NCI-H2196 treated with DMSO at 0.1 percent for 48 hours (cell line): ENCODE data around the gene TRPM3.

Source experiments
- DNase-seq: peaks from one replicate; lab custom pipeline; 2025; ENCODE audit not compliant: unreplicated experiment; lab: John Stamatoyannopoulos, UW

Gene TRPM3

DNA sequence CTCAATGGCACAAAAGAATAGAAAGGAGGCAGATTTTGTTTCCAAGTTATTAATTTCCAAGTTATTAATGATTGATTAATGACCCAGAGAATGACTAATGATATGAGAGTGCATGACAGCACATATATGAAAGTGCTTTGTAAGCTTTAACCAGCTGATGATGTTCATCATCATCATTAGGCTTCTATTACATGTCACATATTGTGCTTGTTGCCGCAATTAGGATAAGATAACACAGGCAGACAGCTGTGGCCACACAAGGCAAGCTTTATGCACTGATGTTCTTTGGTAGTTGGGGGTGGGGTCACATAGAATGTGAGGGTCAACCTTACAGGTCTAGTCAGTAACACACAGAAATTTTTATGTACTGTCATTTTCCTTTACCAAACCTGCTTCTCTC is 219.7 kb downstream of the TRPM3 start:
- DNase-seq: no peak

DNA sequence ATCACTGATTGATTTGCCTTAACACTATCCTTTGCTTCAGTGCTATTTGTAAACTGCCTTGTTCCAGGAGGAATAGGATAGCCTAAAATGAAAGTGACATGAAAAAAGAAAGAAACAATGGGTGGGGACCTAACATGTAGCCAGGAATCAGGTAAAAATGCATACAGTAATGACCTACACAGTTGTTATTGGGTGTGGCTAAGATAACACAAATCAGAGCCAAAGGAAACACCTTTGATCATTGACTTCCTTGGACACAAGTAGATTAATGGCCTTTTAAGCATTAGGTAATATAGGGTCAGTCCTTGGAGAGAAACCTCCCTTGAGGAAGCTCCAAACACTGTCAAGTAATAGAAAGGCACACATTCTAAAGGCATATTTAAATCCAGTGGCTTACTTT is 220.4 kb downstream of the TRPM3 start:
- no peak for DNase-seq

DNA sequence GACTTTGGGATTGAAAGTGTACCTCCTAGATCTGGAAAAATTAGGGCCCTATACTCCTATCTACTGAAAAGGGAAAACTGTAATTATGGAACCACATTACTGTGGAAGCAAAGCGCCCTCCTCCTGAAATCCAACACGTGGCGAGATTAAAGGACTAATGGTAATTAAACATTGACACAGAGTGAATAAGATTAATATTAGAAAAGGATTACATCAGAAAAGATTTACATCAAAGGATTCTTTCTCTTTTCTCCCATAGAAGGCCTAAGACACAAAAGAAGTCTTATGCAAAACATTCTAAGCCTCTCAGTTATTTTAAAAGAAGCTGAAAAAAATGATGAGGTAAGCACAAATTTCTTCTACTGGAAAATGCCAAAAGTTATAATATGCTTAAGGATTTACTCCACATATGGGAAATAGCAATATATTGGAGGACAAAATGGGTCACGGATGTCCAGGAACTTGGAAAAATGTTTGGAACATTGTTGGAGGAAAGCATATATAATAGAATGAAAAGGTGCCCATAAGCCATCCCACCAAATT is 227.8 kb downstream of the TRPM3 start:
- DNase-seq: no peak

GRCh38 chr9:70888471-70888870 is 232.9 kb downstream of the TRPM3 start:
- no peak for DNase-seq

GRCh38 chr9:70887826-70888225 is 233.6 kb downstream of the TRPM3 start:
- no peak for DNase-seq

GRCh38 chr9:70883963-70884793 is 237.2 kb downstream of the TRPM3 start:
- no peak for DNase-seq

- no peak for DNase-seq
Observed at GRCh38 chr9:70883056-70883455, 238.4 kb downstream of the TRPM3 start.

DNA sequence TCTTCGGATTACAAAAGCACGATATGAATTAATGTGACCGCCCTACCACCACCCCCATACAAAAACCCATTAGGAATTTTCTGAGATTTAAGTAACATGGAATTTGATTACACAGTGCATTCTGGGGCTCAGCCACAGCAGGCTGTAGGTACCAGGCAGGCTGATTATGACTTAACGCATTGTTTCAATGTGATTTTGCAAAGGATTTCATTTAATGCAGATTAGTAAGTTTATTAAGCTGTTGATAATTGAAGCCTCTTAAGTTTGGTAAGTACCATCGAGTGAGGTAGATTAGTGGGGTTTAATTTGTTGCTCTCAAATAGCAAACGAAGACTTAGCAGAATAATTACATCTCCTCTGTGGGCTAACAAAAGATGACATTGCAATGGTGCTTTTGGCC is 240.1 kb downstream of the TRPM3 start:
- no peak for DNase-seq

DNA sequence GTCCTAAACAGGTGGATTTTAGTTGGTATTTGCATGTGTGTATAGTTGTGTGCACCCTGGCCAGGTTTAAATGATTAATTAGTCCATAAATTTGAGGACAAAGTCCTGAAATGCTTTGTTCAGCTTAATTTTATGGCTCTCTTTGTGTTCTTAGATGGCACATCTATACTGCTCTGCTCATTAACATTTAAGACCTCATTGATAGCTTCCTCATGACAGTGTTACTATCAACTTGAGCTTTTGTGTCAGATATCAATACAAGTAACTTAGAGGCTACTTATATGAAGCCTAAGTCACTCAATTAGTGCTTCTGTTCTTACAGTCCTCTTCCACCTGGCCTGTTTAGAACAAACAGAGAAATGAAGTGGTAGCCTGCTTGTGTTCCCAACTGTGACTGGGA is 240.9 kb downstream of the TRPM3 start:
- no peak for DNase-seq

DNA sequence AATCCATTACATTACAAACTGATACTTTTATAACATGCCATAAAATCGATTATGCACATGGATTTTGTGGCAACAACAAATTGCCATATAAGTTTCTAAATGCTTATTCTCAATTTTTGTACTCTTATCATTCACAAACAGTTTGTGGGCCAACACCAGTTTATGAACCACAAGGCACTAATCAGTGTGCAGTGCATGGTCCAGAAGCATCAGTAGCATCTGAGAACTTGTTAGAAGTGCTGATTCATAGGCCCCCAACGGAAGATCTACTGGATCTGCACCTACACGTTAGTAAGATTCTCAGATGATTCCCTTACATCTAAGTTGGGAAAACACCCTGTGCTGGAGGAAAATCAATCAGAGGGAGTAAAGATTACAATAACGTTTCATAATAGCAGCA is 242.8 kb downstream of the TRPM3 start:
- no peak for DNase-seq

DNA sequence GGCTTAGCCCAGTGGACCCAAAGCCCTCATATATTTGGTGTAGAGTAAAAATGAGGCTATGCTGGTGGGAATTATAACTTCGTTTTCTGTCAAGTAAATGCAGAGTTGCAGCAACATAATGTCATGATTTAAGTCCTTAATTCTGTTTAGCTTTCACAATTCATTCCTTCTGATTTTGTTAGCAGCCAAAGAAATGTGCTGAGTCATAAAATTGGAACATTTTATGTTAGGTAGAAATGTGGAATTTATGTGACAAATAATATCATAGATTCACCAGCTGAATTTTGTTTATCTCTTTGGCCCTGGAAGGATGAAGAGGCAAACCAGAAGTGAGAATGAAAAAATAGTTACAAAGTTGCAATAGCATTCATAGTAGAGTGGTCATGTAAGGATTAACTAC is 247.0 kb downstream of the TRPM3 start:
- no peak for DNase-seq

- no peak for DNase-seq
Observed at GRCh38 chr9:70873506-70873905, 247.9 kb downstream of the TRPM3 start.

- no peak for DNase-seq
Observed at GRCh38 chr9:70868661-70869652, 252.5 kb downstream of the TRPM3 start.

- DNase-seq: no peak
Observed at GRCh38 chr9:70868041-70868440, 253.4 kb downstream of the TRPM3 start.

GRCh38 chr9:70865471-70865870 is 255.9 kb downstream of the TRPM3 start:
- no peak for DNase-seq

GRCh38 chr9:70861797-70862196 is 259.6 kb downstream of the TRPM3 start:
- DNase-seq: no peak

- no peak for DNase-seq
Observed at GRCh38 chr9:70861376-70861775, 260.0 kb downstream of the TRPM3 start.

DNA sequence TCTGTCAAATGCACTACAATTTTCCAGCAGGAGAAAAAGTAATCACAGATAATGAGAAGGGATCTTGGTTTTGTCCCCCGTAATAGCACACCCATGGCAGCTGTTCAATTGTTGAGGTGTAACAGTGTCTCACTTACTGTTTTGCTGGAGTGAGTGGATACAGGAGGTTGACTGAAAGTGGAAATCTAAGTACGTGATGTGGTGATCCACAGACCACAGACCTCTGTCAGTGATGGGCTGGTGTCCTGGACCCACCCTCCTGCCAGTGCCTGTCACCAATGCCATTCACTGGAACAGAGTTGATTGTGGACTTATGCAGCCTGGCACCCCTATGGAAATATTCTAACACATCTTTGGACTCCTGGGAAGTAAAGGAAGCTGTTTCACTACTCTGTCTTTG is 261.7 kb downstream of the TRPM3 start:
- DNase-seq: no peak

DNA sequence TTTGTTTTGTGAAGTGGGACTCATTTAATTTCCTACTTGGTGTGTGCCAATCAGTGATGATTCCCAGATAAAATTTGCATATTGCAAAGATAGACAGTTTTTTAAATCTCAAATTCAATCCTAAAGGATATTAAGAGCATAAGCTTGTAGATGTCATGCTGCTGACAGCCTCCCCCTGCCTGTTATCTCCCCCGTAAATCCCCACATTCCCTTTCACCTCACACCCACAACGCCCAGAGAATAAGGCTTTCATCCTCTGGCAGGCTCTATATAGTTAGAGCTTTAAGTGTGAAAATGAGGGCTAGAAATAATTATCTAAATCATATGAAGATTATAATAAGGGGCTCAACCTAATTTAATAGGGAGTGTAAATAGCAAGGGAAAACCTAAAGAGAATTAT is 265.0 kb downstream of the TRPM3 start:
- DNase-seq: no peak

DNA sequence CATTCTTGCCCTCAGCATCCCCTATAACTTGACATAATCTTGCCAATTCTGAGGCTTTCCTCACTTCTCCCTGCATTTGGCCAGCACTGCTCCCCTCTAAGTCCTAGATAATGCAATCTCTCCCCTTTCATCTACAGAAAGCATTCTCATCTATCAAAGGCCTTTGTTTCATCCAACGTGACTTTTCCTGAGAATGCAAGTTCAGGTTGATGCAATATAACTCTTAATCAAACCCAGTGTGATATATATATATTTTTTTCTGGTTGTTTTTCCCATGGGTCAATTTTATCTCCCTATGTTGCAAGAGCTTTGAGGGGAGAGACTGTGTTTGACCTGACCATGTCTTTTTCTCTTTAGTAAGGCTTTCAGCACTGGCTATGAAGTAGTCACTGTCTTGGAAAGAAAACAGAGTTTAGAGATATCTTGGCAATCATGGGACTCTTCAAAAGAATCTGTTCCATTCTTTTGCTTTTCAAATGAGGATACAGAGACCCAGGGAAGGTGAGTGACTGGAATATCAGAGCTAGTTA is 268.6 kb downstream of the TRPM3 start:
- DNase-seq: no peak

- DNase-seq: no peak
Observed at GRCh38 chr9:70840266-70840665, 281.2 kb downstream of the TRPM3 start.
